ENCODE measurements around the gene JARID2. TPM values are rescaled to one million over a fixed set of nuclear protein-coding genes. Genes with fewer than 3 reads are reported as not detected.

Gene JARID2
- total RNA-seq, 1 donor, result 9.1 TPM

- TF ChIP-seq CTCF (IDR thresholded peaks at IDR 0.05; ENCODE audit: insufficient read depth, low read depth, low read length), result no peak
- peak; percentile 63 for DNase-seq (ENCODE audit: low read depth)
- H3K4me3 ChIP-seq (ENCODE audit: low read depth, low read length), result peak overlapping the region; percentile 75
Measured at GRCh38 chr6:15246666-15247499, 1.0 kb downstream of the JARID2 start.

DNA sequence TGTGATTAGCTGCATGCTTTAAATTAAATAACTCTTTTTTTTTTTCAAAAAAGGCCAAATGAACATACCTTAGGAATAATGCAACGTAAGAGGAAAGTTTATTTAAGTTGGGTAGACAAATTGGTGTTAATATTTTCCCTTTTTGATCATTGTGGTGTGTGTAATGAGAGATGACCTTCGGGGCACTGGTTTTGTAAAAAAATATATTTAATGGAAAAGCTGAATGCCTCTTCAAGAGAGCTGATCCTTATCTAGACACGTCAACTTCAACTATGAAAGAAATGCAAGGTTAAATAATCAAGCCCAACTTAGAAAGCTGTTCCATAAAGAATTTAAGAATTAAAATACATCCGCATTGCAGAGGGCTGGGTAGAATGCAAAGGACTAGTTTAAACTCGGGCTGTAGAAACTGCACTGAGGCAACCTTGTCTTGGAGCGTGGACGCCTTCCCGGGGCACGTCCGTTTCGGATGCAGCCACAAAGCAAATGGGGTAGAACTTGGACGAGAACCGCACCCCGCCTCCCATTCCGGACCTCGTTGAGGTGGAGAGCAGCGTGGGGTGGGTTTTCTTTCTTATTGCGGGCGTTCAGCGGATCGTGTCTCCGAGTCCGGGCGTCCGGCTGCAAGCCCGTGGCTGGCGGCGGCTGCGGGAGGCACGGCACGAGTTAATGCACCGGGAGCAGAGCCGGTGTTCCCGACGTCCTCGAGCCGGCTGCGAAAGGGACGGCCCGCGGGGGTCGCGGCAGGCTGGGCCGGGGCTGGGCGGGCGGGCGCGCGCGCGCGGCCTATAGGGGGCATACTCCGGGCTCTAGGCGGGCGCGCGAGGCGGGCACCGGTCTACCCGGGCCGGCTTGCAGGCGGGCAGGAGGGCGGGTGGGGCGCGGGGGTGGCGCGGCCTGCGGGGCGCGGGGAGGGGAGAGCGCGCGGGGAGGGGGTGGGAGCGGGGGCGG, 1.9 kb downstream of the JARID2 start:
- peak; percentile 65 for DNase-seq (ENCODE audit: low read depth)
- H3K4me3 ChIP-seq (ENCODE audit: low read depth, low read length), result peak overlapping the region; percentile 75
- no peak for TF ChIP-seq CTCF (IDR thresholded peaks at IDR 0.05; ENCODE audit: insufficient read depth, low read depth, low read length)

DNA sequence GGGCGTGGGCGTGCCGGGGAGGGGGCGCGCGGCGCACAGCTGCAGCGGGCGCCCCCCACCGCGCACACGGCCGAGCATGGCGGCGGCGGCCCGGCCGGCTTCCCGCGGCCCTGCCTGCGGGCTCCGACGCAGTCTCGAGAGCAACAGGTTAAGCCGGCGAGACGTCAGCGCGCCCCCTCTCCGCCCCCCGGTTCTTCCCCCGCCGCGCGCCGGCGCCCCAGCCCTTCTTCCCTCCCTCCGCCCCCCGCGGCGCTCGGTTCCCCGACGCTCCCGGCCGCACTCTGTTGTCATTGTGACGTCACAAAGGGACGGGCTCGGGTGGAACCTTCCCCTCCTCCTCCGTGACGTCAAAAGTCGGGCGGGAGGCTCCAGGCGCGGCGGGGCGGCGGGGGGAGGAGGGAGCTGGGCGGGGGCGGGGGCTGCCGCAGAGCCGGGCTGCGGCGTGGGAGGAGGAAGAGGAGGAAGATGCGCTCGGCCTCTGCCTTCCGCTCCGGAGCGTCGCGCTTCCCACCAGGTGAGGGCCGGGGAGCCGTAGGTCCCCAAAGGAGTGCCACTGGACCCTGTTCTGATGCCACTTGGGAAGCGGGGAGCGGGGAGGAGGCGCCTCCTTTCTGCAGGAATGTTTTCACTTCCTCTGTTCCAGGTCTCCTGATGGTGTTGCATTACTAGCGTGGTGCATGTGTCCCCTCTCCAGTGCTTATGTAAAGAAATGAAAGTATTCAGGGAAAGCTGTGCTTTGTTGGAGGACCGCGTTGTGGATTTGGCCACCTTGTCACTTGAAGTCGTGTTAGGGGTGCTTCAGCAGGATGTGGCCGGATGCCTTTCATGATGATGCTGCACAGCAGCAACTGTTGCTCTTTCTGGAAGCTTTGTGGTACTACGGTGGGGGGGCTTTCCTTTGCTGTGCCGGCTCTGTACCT, 2.8 kb downstream of the JARID2 start:
- DNase-seq (ENCODE audit: low read depth), result peak; percentile 98
- peak; percentile 34 for TF ChIP-seq CTCF (IDR thresholded peaks at IDR 0.05; ENCODE audit: insufficient read depth, low read depth, low read length)
- H3K4me3 ChIP-seq (ENCODE audit: low read depth, low read length), result peak overlapping the region; percentile 75

GRCh38 chr6:15249371-15250019, 3.6 kb downstream of the JARID2 start:
- DNase-seq (ENCODE audit: low read depth), result peak; percentile 58
- TF ChIP-seq CTCF (IDR thresholded peaks at IDR 0.05; ENCODE audit: insufficient read depth, low read depth, low read length), result no peak
- peak overlapping the region; percentile 75 for H3K4me3 ChIP-seq (ENCODE audit: low read depth, low read length)

- H3K4me3 ChIP-seq (ENCODE audit: low read depth, low read length), result no peak overlapping the region
- TF ChIP-seq CTCF (IDR thresholded peaks at IDR 0.05; ENCODE audit: insufficient read depth, low read depth, low read length), result no peak
- no peak for DNase-seq (ENCODE audit: low read depth)
Measured at GRCh38 chr6:15250187-15251168, 4.6 kb downstream of the JARID2 start.
